Measurements from ENCODE around the gene RBM4.
"Not testable (repeated sequence)": the region's sequence is repeated elsewhere in the genome, so short reads cannot be mapped to it uniquely, and the experiment has no call there.

Gene RBM4

GRCh38 chr11:66617155-66617834 is 21.2 kb upstream of the RBM4 start:
- DNase-seq = peak; percentile 63 to 66

DNA sequence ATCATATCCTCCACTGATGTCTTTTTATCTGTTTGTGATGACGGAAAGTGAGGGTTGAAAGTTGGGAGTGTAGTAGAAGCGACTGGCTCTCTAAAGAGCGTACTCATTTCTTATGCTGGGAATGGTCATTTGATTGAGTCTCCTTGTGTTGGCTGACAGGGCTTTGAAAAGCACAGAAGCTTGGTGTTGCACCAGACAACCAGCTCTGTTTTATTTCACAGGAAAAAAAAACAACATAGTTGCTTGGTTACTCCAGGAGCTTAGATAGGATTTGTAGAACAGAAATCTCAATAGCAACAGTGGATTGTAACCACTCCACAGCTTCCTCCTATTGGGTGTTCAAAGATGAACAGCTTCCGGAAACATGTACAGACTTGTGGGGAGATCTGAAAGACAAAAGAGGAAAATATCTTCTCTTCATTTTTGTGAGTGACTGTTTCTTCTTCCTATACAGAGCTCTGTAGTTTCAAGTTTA is 19.4 kb upstream of the RBM4 start:
- peak; percentile 53 to 79 for DNase-seq

DNA sequence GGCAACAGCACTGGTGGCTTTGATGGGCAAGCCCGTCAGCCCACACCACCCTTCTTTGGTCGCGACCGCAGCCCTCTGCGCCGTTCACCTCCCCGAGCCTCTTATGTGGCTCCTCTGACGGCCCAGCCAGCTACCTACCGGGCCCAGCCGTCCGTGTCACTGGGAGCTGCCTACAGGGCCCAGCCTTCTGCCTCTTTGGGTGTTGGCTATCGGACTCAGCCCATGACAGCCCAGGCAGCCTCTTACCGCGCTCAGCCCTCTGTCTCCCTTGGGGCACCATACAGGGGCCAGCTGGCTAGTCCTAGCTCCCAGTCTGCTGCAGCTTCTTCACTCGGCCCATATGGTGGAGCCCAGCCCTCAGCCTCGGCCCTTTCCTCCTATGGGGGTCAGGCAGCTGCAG is 14.1 kb upstream of the RBM4 start:
- DNase-seq = no peak

GRCh38 chr11:66625041-66625751 is 13.3 kb upstream of the RBM4 start:
- no peak for DNase-seq

GRCh38 chr11:66625752-66626149 is 12.8 kb upstream of the RBM4 start:
- no peak for DNase-seq

DNA sequence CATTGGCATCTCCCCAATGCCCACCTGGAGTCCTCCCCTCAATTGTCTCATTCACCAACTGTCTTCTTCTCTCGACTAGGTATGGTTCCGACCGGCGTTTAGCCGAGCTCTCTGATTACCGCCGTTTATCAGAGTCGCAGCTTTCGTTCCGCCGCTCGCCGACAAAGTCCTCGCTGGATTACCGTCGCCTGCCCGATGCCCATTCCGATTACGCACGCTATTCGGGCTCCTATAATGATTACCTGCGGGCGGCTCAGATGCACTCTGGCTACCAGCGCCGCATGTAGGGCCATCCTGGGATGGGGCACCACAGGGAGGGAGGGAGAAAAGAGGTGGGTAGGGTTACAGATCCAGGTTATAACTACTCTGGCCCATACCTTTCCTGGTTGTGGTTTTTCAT is 12.1 kb upstream of the RBM4 start:
- no peak for DNase-seq

DNA sequence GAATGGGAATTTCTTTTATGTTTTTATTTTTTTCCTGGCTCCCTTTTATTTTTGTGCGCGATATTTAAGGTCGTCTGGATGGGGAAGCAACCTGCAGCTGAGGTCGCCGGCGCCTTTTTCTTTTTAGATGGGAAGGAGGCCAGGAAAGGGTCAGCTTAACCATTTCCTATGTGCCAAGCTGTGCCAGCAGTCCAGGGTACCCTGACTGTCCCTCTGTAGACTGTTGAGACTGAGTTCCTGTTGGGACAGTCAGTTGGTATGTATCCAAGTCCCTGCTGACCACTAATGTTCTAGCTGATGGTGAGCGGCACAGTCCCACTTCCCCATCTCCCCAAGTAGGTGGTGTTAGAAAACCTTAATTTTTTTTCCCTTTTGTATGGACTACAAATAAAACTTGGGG is 11.6 kb upstream of the RBM4 start:
- DNase-seq = no peak

DNA sequence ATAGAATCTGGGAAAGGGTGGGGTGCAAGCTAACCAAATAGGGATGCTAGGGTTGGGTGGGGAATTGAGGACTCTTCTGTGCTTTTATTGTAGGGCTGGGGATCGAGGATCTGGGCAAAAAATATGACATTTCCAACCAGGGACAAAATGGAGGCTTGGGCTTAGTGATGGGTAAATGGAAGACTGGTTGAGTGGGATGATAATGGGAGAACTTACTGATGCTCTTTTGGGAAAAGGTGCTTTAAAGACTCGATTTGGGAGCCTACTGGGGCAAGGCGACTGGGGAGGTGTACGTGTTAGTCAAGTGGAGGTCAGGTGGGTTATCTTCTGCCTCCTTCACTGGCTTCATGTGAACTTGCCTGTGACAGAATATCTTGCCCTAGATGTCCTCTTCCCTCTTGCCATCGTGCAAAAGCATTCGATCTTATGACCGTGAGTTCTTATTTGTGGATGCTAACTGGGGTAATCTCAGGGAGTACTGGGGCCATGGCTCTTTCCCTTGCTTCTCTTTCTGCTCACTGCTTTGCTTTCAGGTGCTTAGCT is 10.4 kb upstream of the RBM4 start:
- DNase-seq = no peak

DNA sequence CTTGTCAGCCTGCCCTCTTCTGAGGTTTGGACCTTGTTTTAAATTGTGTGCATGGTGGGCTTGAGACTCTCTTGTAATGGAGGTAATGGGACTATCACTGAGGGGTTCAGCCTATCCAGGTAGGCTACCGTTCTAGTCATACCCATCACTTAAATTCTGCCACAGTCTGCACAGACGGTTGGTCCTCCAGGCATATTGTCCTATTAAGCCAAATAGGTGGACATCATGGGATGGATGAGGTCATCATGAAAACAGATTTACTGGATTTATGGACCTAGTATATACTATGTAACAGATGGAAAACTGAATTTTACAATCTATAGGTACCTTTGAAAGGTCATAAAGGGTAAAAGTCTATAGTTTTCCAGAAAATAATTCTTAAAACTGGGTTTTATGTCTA is 9.1 kb upstream of the RBM4 start:
- no peak for DNase-seq

DNA sequence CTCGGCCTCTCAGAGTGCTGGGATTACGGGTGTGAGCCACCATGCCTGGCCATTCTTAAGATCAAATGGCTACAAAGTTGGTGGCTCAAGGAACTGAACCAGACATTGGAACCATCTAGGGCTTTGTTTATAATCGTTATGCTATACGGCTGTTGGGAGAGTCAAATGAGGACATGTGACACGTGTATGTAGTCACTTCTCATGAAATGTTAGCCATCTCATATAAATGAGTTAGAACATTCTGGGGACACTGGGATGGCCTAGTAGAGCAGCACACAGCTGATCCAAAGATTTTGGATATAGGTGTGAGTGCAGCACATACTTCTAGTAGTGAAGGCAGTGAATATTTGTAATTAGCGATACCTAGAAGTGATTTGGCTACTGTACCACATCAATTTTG is 6.6 kb upstream of the RBM4 start:
- DNase-seq = no peak

- DNase-seq = no peak
These were observed 5.6 kb upstream of the RBM4 start for GRCh38 chr11:66632952-66633351.

- no peak for DNase-seq
These were observed 2.1 kb upstream of the RBM4 start for GRCh38 chr11:66636411-66636810.

- DNase-seq = no peak
These were observed 836 bp upstream of the RBM4 start for GRCh38 chr11:66637557-66638176.

DNA sequence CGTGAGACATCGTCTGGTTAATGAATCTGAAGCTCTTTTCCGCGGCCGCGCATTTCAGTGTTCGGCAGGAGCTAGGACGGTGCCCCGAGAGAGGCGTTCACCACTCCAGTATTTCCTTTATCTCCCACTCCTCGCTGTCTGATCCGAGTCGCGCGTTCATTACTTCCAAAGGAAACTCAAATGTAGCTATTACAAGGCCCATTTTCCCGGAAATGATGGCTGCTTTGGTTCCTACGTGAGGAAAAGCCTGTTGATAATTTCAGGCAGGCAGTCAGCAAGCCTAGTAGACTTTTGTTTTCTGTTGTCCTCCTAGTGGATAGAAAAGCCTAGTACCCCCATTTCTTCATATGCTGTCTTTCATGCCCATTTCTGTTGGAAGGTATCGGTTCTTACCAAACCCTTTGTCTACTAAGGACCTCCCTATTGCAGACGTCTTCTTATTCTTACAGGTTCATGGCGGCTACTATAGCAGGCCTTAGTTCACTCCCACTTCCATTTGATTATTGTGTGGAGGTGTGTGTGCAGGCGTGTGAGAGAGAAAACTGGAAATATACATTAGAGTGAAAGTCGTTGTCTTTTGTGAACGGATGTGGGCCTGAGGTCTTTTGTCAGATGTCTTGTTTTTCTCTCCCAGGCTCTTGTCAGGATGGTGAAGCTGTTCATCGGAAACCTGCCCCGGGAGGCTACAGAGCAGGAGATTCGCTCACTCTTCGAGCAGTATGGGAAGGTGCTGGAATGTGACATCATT is 737 bp downstream of the RBM4 start:
- DNase-seq = peak in 1 of 2 experiments; percentile 7

GRCh38 chr11:66639814-66640340 is 1.4 kb downstream of the RBM4 start:
- not testable (repeated sequence) for DNase-seq

DNA sequence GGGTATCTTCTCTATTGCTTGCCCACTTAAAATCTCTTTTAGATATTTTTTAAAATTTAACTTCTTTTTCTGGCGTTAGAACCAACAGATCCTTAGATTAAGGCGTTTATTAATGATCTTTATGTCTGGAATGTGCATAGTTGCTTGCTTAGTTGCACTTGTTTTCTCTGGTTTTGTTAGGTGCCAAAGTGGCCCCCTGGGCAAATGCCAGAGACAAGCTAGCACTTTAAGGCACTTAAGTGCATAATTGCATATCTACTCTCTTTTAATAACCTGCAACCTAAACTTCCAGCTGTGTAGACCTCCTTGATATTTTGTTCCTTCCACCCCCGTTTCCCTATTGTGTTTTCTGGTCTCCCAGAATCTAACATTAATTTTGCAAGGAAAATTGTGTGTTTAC is 3.3 kb downstream of the RBM4 start:
- DNase-seq = no peak

- no peak for DNase-seq
These were observed 5.4 kb downstream of the RBM4 start for GRCh38 chr11:66643745-66644437.

GRCh38 chr11:66646828-66647227 is 8.3 kb downstream of the RBM4 start:
- no peak for DNase-seq

- DNase-seq = no peak
These were observed 11.4 kb downstream of the RBM4 start for GRCh38 chr11:66649903-66650302.

DNA sequence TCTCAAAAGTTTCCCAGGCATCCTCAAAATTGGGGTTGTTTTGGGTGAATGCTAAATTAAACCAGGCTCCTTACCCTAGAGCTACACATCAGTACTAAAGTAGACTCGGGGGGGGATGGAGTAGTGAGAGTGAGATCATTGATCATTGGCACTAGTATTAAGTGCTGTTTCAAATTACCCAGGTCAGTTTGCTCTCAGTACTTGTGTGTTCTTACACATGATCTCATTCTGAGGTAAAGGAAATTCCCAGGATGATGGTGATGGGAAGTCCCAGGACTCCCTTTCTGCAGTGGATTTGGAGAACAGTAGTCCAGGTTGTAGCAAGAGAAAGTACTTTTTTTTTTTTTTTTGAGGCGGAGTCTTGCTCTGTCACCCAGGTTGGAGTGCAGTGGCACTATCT is 12.5 kb downstream of the RBM4 start:
- no peak for DNase-seq

GRCh38 chr11:66652651-66653050 is 14.1 kb downstream of the RBM4 start:
- DNase-seq = no peak

- no peak for DNase-seq
These were observed 14.6 kb downstream of the RBM4 start for GRCh38 chr11:66653123-66653522.
